ENCODE measurements around the gene ING5.

The ING5 gene

DNA sequence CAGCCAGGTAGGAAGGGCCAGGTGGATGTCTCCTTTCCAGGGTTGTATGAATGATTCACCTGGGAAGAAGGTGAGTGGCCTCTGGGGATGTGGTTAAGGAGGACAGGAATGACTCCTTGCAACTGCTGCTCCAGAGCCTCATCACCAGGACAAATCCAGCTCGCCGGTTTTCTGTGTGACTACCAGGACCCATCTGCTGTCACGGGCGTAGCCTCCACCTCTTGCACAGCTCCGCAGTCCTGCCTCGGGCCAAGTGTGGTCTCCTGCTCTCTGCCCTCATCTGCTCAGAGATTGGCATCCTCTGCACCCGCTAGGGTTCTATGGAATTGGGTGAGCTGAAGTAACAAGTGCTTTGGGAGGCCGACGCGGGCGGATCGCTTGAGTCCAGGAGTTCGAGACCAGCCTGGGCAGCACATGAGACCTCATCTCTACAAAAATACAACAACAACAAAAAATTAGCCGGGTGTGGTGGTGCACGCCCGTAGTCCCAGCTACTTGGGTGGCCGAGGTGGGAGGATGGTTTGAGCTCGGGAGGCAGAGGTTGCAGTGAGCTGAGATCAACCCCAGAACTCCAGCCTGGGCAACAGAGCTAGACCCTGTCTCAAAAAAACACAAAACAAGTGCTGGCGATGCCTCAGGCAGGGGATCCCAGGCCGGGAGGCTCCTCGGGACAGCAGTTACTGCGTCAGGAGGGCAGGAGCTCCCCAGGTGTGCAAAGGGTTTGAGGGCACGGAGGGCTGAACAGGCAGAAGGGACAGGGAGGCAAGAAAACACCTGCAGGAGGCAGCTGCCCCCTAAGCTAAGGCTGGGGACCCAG lies 31.8 kb downstream of the ING5 start:
- TF ChIP-seq, protein P1, sequence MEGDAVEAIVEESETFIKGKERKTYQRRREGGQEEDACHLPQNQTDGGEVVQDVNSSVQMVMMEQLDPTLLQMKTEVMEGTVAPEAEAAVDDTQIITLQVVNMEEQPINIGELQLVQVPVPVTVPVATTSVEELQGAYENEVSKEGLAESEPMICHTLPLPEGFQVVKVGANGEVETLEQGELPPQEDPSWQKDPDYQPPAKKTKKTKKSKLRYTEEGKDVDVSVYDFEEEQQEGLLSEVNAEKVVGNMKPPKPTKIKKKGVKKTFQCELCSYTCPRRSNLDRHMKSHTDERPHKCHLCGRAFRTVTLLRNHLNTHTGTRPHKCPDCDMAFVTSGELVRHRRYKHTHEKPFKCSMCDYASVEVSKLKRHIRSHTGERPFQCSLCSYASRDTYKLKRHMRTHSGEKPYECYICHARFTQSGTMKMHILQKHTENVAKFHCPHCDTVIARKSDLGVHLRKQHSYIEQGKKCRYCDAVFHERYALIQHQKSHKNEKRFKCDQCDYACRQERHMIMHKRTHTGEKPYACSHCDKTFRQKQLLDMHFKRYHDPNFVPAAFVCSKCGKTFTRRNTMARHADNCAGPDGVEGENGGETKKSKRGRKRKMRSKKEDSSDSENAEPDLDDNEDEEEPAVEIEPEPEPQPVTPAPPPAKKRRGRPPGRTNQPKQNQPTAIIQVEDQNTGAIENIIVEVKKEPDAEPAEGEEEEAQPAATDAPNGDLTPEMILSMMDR (IDR thresholded peaks at IDR 0.05): no peak
- Mint-ChIP-seq H3K4me3 (peak overlapping the region; percentile 63), H3K27me3 (ENCODE audit: low read depth, poor library complexity) (no peaks in the 10 kb centered on the region), H3K27ac (no peak overlapping the region), H3K4me1 (peaks cover 36% of the 10 kb centered on the region), H3K9me3 (no peaks in the 10 kb centered on the region), H3K36me3 (ENCODE audit: low read depth) (peaks cover 19% of the 10 kb centered on the region)
- DNase-seq: no peak

DNA sequence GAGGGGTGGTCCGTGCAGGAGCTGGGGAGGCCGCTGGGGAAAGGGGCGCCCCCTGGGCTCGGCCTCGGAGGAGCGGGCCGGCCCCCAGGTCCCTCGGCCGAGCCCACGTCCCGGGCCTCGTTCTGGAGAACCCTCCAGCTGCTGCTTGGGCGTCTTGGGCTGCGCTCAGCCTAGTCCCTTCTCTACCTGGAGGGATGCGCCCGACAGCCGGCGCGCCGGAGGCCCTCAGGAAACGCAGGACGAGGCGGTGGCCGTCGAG lies 32.3 kb downstream of the ING5 start:
- peaks cover 22% of the 10 kb centered on the region for H3K36me3 Mint-ChIP-seq (ENCODE audit: low read depth)
- no peak overlapping the region for H3K27ac Mint-ChIP-seq
- no peak overlapping the region for H3K4me3 Mint-ChIP-seq
- H3K4me1 Mint-ChIP-seq: peaks cover 41% of the 10 kb centered on the region
- H3K27me3 Mint-ChIP-seq (ENCODE audit: low read depth, poor library complexity): no peaks in the 10 kb centered on the region
- TF ChIP-seq, protein P1 (IDR thresholded peaks at IDR 0.05): no peak
- no peak for DNase-seq
- H3K9me3 Mint-ChIP-seq: no peaks in the 10 kb centered on the region

- Mint-ChIP-seq H3K9me3 (no peaks in the 10 kb centered on the region), H3K4me3 (peak within 1 kb of the TSS; percentile 78), H3K27me3 (ENCODE audit: low read depth, poor library complexity) (no peaks in the 10 kb centered on the region), H3K4me1 (peaks cover 45% of the 10 kb centered on the region), H3K36me3 (ENCODE audit: low read depth) (peaks cover 21% of the 10 kb centered on the region), H3K27ac (no peak within 1 kb of the TSS)
- TF ChIP-seq, protein P1 (IDR thresholded peaks at IDR 0.05): no peak
- peak; percentile 98 for DNase-seq
Observed at GRCh38 chr2:241734467-241735208, 32.8 kb downstream of the ING5 start, which contains the start of gene D2HGDH. Gene D2HGDH, plus strand, starts transcription at chr2:241734630. Its CDS starts 595 bp downstream, at chr2:241735225.

DNA sequence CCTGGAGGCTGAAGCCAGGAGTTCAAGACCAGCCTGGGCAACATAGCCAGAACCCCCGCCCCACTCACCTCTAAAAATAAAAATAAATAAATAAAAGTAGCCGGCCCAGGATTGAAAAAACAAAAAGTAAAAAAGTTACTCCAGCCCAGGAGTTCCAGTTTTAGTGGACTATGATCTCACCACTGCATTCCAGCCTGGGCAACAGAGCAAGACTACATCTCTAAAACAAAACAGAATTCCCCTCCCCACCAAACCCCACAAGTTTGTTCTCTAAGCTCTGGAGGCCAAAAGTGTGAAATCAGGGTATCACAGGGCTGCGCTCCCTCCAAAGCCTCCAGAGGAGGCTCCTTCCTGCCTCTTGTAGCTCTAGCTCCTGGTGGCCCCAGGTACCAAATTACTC lies 34.3 kb downstream of the ING5 start:
- peak overlapping the region; percentile 78 for H3K4me3 Mint-ChIP-seq
- peaks cover 38% of the 10 kb centered on the region for H3K4me1 Mint-ChIP-seq
- H3K27me3 Mint-ChIP-seq (ENCODE audit: low read depth, poor library complexity): no peaks in the 10 kb centered on the region
- H3K36me3 Mint-ChIP-seq (ENCODE audit: low read depth): peaks cover 16% of the 10 kb centered on the region
- H3K9me3 Mint-ChIP-seq: no peaks in the 10 kb centered on the region
- no peak for DNase-seq
- H3K27ac Mint-ChIP-seq: no peak overlapping the region
- TF ChIP-seq, protein P1 (IDR thresholded peaks at IDR 0.05): no peak

DNA sequence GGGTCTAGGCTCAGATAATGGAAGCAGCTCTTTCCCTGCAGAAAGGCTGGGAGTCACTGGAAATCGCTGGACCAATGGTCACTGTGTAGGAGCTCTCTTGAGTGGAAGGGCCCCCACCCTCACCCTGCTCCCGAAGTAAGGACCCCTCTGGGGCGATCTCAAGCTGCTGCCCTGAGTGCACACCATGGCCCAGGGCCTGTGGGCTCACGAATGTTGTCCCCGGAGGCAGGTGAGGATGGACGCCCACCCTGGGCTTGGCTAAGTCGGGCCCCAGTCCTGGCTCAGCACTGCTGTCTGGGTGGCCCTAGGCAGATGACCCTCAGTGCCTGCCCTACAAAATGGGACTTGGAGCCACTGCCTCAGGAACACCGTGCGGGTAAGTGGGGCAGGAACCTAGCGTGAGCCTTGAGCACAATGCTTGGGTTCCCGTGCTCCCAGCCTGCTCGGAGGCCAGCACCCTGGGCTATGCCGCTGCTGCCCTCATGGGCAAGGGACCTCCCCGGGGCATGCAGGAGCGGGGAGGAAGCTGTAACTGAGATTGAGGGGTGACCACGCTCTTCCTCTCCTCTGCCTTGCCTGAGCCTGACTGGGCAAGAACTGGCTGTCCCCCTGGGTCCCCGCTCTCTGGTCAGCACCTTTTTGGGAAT lies 36.3 kb downstream of the ING5 start:
- no peaks in the 10 kb centered on the region for H3K27me3 Mint-ChIP-seq (ENCODE audit: low read depth, poor library complexity)
- H3K36me3 Mint-ChIP-seq (ENCODE audit: low read depth): peaks cover 16% of the 10 kb centered on the region
- H3K4me3 Mint-ChIP-seq: no peak overlapping the region
- peaks cover 29% of the 10 kb centered on the region for H3K4me1 Mint-ChIP-seq
- TF ChIP-seq, protein P1 (IDR thresholded peaks at IDR 0.05): no peak
- H3K27ac Mint-ChIP-seq: no peak overlapping the region
- H3K9me3 Mint-ChIP-seq: no peaks in the 10 kb centered on the region
- DNase-seq: no peak
